Activated CD4-positive, alpha-beta T cell treated with anti-CD3 and anti-CD28 coated beads, Interleukin-2, amount 10 ng/mL, durations not matched to agents 7 days and 5 days (primary cell): ENCODE measurements around the gene REC8. TPM values are rescaled to one million over a fixed set of nuclear protein-coding genes. Genes with fewer than 3 reads are reported as not detected.
"Not testable (repeated sequence)": the region's sequence is repeated elsewhere in the genome, so short reads cannot be mapped to it uniquely, and the experiment has no call there.

Experiments used
- CTCF ChIA-PET: fragments of 350-600 bp; sonication (Branson Sonifier 250); formaldehyde crosslinking; loops from one replicate; lab custom pipeline; 2021; ENCODE audit warnings: antibody characterized with exemption; lab: Charles Lee
- POLR2A ChIA-PET: fragments of 350-600 bp; sonication (Branson Sonifier 250); formaldehyde crosslinking; loops from one replicate; lab custom pipeline; 2021; ENCODE audit warnings: antibody characterized with exemption; lab: Charles Lee
- DNase-seq: peaks from one replicate; pipeline ENCODE4 v3.0.0-alpha.2; 2020
- H3K27ac Mint-ChIP-seq: one replicate; pipeline ENCODE4 v1.8.0; 2021; ENCODE audit warnings: mild to moderate bottlenecking, moderate library complexity, mixed read lengths
- H3K27me3 Mint-ChIP-seq: one replicate; pipeline ENCODE4 v1.8.0; 2021; ENCODE audit warnings: mixed read lengths
- H3K36me3 Mint-ChIP-seq: one replicate; pipeline ENCODE4 v1.8.0; 2021; ENCODE audit warnings: low read depth, mixed read lengths
- H3K4me1 Mint-ChIP-seq: one replicate; pipeline ENCODE4 v1.8.0; 2021; ENCODE audit warnings: mixed read lengths
- H3K4me3 Mint-ChIP-seq: one replicate; pipeline ENCODE4 v1.8.0; 2021; ENCODE audit warnings: mild to moderate bottlenecking, moderate library complexity, mixed read lengths
- H3K9me3 Mint-ChIP-seq: one replicate; pipeline ENCODE4 v1.8.0; 2021; ENCODE audit warnings: mixed read lengths
- total RNA-seq, 2 experiments: library from RNA; stranded (reverse); gene quantifications; one replicate each; pipeline ENCODE4 v1.2.3, GENCODE V29; 2021

The REC8 gene
- total RNA-seq, 2 experiments from 2014 or later = 52.8 to 61.0 TPM

DNA sequence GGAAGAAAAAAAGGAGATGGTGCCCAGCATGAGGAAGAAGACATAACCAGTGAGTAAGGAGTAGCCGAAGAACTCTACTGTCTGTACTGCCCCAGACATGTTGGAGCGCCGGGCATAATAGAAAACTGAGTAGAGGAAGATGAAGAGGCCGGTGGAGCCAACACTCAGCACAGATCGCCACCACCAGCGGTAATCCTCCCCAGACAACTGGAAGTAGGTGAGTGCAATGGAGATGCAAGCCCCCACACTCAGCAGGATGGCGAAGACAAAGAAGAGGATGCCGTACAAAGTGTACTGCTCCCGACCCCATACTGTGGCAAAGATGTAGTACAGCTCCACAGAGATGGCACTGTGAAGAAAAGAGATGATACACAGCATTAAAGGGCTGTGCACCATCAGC lies 17.6 kb downstream of the REC8 start:
- ChIA-PET POLR2A (no interaction called here), CTCF (interaction anchor here (1.8 to 6.5 kb wide), 4 partner anchors 16 to 107 kb away, joined by 6 to 44 read pairs (median 6); partner anchors contain the start of genes DCAF11, IRF9 and NRL)
- Mint-ChIP-seq H3K27ac (peak overlapping the region; percentile 93), H3K4me3 (no peak overlapping the region), H3K27me3 (no peaks in the 10 kb centered on the region), H3K9me3 (no peaks in the 10 kb centered on the region), H3K36me3 (peaks cover 44% of the 10 kb centered on the region), H3K4me1 (peaks cover 62% of the 10 kb centered on the region)
- no peak for DNase-seq

DNA sequence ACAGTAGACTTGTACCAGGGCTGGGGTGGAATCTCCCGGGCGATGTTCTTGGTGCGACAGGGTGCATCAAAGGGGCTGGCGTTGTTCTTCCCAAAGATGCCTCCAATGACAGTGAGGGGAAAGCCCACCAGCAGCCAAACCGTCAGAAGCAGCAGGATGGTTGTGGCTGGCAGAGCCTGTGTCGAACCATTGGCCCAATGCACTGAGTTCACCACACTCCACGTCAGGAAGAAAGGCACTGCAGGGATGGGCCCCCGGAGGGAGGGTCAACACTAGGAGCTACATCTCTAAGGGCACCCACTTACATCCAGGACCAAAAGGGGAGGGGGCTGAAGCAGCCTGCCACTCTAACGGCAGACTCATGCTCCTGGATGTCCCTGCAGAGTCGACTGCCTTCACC lies 18.5 kb downstream of the REC8 start:
- Mint-ChIP-seq H3K27ac (no peak overlapping the region), H3K4me1 (peaks cover 69% of the 10 kb centered on the region), H3K9me3 (no peaks in the 10 kb centered on the region), H3K27me3 (no peaks in the 10 kb centered on the region), H3K36me3 (peaks cover 40% of the 10 kb centered on the region), H3K4me3 (no peak overlapping the region)
- DNase-seq = no peak
- ChIA-PET POLR2A (no interaction called here), CTCF (no interaction called here)

GRCh38 chr14:24192933-24193332 lies 21.1 kb downstream of the REC8 start:
- Mint-ChIP-seq H3K27ac (peak overlapping the region; percentile 69), H3K36me3 (peaks cover 45% of the 10 kb centered on the region), H3K9me3 (no peaks in the 10 kb centered on the region), H3K4me1 (peaks cover 69% of the 10 kb centered on the region), H3K27me3 (no peaks in the 10 kb centered on the region), H3K4me3 (no peak overlapping the region)
- CTCF ChIA-PET = interaction anchor here (0.6 to 1.5 kb wide), 2 partner anchors 20 to 69 kb away, joined by 3 to 5 read pairs; partner anchors contain the start of gene CHMP4A
- POLR2A ChIA-PET = no interaction called here
- DNase-seq = no peak

DNA sequence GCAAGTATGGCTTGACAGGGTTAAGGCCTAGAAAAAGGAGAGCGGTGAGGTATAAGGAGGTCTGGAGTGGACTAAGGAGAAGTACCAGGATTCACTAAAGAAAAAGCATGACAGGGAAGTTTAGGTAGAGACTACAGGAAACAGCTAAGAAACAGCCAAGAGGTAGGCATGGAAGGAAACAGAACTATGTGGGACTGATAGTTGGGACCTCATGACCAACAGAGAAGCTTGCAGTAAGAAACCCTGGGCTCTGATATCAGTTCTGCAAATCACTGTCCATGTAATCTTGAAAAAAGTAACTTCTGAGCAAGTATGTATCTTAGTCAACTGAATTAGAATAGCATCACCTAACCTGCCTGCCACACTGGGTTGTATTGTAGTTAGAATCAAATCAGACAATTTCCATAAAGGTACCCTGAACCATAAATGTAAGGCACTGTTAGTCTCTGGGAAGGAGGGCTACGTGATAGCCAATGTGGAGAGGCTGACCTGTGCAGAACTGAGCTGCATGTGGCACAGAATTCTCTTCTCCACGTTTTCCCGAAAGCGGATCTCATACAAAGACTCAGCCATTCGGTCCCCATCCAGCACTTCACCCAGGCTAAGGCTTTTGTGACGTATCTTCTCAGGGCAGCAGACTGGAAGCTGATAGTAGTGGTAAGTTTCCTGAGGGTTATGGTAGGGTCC lies 22.4 kb downstream of the REC8 start:
- ChIA-PET POLR2A (no interaction called here), CTCF (interaction anchor here (0.7 to 2.1 kb wide), 8 partner anchors 13 to 116 kb away, joined by 3 to 12 read pairs (median 4); partner anchors contain the start of genes CHMP4A, CIDEB, IRF9 and LTB4R2)
- Mint-ChIP-seq H3K27ac (peak overlapping the region; percentile 99), H3K27me3 (no peaks in the 10 kb centered on the region), H3K4me1 (peaks cover 66% of the 10 kb centered on the region), H3K4me3 (peak overlapping the region; percentile 98), H3K9me3 (no peaks in the 10 kb centered on the region), H3K36me3 (peaks cover 50% of the 10 kb centered on the region)
- no peak for DNase-seq

GRCh38 chr14:24194873-24195185 lies 22.9 kb downstream of the REC8 start:
- DNase-seq = no peak
- H3K4me1 Mint-ChIP-seq = peaks cover 61% of the 10 kb centered on the region
- H3K27me3 Mint-ChIP-seq = no peaks in the 10 kb centered on the region
- no peaks in the 10 kb centered on the region for H3K9me3 Mint-ChIP-seq
- POLR2A ChIA-PET = interaction anchor here (1.2 kb wide), 1 partner anchor 34 kb away, joined by 4 read pairs; the partner anchor contains the start of gene IRF9
- CTCF ChIA-PET = interaction anchor here (0.5 to 2.3 kb wide), 8 partner anchors 14 to 237 kb away, joined by 3 to 12 read pairs (median 5); partner anchors contain the start of genes IRF9, LTB4R2, MDP1 and TINF2
- peak overlapping the region; percentile 98 for H3K4me3 Mint-ChIP-seq
- peak overlapping the region; percentile 99 for H3K27ac Mint-ChIP-seq
- H3K36me3 Mint-ChIP-seq = peaks cover 53% of the 10 kb centered on the region

GRCh38 chr14:24195186-24196070 lies 23.5 kb downstream of the REC8 start, which contains the start of gene TM9SF1:
Gene TM9SF1, minus strand, starts transcription at chr14:24195441. Its CDS starts 422 bp downstream, at chr14:24195019.
- H3K27me3 Mint-ChIP-seq = no peaks in the 10 kb centered on the region
- H3K36me3 Mint-ChIP-seq = peaks cover 52% of the 10 kb centered on the region
- ChIA-PET CTCF (interaction anchor here (0.5 to 2.3 kb wide), 14 partner anchors 11 to 236 kb away, joined by 3 to 12 read pairs (median 5); partner anchors contain the start of genes CHMP4A, CIDEB, IRF9 and LTB4R2), POLR2A (interaction anchor here (0.6 to 1.2 kb wide), 4 partner anchors 9 to 112 kb away, joined by 3 to 4 read pairs (median 3); partner anchors contain the start of genes CIDEB and IRF9)
- peak within 1 kb of the TSS; percentile 99 for H3K27ac Mint-ChIP-seq
- H3K4me1 Mint-ChIP-seq = peaks cover 56% of the 10 kb centered on the region
- peak within 1 kb of the TSS; percentile 98 for H3K4me3 Mint-ChIP-seq
- peak; percentile 91 for DNase-seq
- no peaks in the 10 kb centered on the region for H3K9me3 Mint-ChIP-seq

DNA sequence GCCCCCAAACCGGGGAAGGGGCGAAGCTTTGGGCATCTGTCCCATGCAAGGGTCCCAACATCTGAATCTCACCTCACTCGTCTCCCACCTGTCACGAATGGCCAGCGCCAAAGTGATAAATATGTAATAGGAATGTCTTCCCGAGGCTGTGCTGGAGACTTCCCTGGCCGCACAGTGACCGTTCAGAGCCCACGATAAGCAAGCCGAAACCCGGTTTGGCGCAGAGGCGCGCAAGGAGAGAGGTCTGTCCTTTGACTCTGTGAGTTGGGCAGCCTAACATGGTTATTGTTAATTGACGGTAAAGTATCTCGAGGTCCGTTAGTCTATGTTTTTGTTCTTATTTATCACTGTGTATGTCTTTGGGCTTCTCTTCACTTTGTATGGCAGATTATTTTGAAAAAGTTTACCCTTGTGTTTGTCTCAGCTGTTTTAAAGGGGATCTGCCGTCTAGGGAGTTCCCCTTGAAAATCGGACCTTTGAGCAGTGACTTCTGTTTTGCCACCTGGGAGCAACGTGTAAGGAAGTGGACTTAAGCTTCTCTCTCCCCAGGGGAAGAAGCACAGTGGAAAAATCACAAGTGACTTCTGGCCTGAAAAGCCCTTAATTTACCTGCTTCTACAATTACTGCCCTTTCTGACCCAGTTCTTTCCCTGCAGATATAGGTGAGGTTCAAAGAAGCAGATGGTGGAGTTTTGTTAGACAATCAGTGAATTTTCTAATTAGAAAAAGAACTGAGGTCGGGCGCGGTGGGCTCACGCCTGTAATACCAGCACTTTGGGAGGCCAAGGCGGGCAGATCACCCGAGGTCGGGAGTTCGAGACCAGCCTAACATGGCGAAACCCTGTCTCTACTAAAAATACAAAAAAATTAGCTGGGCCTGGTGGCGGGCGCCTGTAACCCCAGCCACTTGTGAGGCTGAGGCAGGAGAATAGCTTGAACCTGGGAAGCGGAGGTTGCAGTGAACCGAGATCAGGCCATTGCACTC lies 24.5 kb downstream of the REC8 start:
- H3K4me1 Mint-ChIP-seq = peaks cover 54% of the 10 kb centered on the region
- DNase-seq = no peak
- CTCF ChIA-PET = interaction anchor here (1.0 to 2.3 kb wide), 10 partner anchors 10 to 235 kb away, joined by 4 to 12 read pairs (median 5); partner anchors contain the start of genes CIDEB, IRF9, LTB4R2 and MDP1

DNA sequence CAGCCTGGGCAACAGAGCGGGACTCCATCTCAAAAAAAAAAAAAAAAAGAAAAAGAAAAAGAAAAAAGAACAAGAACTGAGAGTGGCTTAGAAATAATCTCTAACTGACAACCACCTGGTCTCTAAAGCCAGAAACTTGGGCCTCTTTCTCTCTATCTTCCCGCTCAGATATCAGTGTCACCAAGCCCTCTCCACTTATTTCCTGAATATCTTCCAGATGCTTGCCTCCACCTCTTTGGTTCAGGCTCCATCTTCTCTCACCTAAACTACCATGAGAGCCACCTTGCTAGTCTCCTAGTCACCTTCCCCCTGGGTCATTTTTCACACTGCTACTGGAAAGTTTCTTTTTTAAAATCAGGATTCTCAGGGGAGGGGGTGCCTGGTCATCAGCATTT lies 25.2 kb downstream of the REC8 start:
- Mint-ChIP-seq H3K36me3 (peaks cover 57% of the 10 kb centered on the region), H3K9me3 (peaks cover 1% of the 10 kb centered on the region), H3K4me3 (peak overlapping the region; percentile 98), H3K4me1 (peaks cover 50% of the 10 kb centered on the region), H3K27me3 (no peaks in the 10 kb centered on the region), H3K27ac (peak overlapping the region; percentile 66)
- POLR2A ChIA-PET = no interaction called here
- no peak for DNase-seq
- CTCF ChIA-PET = interaction anchor here (0.8 to 2.3 kb wide), 4 partner anchors 9 to 234 kb away, joined by 3 to 5 read pairs (median 4); partner anchors contain the start of gene TINF2

More for the DNA sequence above, 24.5 kb downstream of the REC8 start:
- H3K36me3 Mint-ChIP-seq = peaks cover 56% of the 10 kb centered on the region
- peak overlapping the region; percentile 98 for H3K4me3 Mint-ChIP-seq
- no peaks in the 10 kb centered on the region for H3K27me3 Mint-ChIP-seq
- no peaks in the 10 kb centered on the region for H3K9me3 Mint-ChIP-seq
- POLR2A ChIA-PET = interaction anchor here (0.9 to 1.2 kb wide), 3 partner anchors 10 to 112 kb away, joined by 3 to 4 read pairs (median 3); partner anchors contain the start of genes CIDEB and IRF9
- H3K27ac Mint-ChIP-seq = peak overlapping the region; percentile 99

GRCh38 chr14:24198814-24199524 lies 27.1 kb downstream of the REC8 start:
- ChIA-PET POLR2A (no interaction called here), CTCF (interaction anchor here (0.6 to 1.6 kb wide), 2 partner anchors 38 to 225 kb away, joined by 4 to 6 read pairs; partner anchors contain the start of gene IRF9)
- DNase-seq = no peak
- Mint-ChIP-seq H3K9me3 (peaks cover 11% of the 10 kb centered on the region), H3K27ac (peak overlapping the region; percentile 37), H3K27me3 (no peaks in the 10 kb centered on the region), H3K36me3 (peaks cover 65% of the 10 kb centered on the region), H3K4me1 (peaks cover 41% of the 10 kb centered on the region), H3K4me3 (no peak overlapping the region)

GRCh38 chr14:24202538-24202937 lies 30.7 kb downstream of the REC8 start:
- not testable (repeated sequence) for H3K27ac Mint-ChIP-seq

More at GRCh38 chr14:24202538-24202937, 30.7 kb downstream of the REC8 start:
- H3K27me3 Mint-ChIP-seq, DNase-seq, POLR2A ChIA-PET, H3K4me3 Mint-ChIP-seq: not testable (repeated sequence)
- Mint-ChIP-seq H3K36me3 (peaks cover 86% of the 10 kb centered on the region), H3K4me1 (peaks cover 26% of the 10 kb centered on the region), H3K9me3 (peaks cover 11% of the 10 kb centered on the region)
- CTCF ChIA-PET = interaction anchor here (1.7 kb wide), 1 partner anchor 41 kb away, joined by 5 read pairs; the partner anchor contains the start of gene IRF9
